Mucosa of rectum (tissue), 2 donors: ENCODE data around the gene MYH9.

Experiments
- H3K27ac ChIP-seq, 2 donors: one replicate each; pipeline ENCODE4 v1.7.0; 2013; ENCODE audit warnings: inconsistent platforms in 2 of 2, low read depth in 2 of 2, low read length in 2 of 2
- H3K27me3 ChIP-seq, 2 donors: one replicate each; pipeline ENCODE4 v1.7.0; 2013; ENCODE audit warnings: low read length in 2 of 2; ENCODE audit not compliant: control insufficient read depth in 2 of 2, insufficient read depth in 2 of 2
- H3K36me3 ChIP-seq, 2 donors: one replicate each; pipeline ENCODE4 v1.7.0; 2013; ENCODE audit warnings: low read length in 2 of 2; ENCODE audit not compliant: control insufficient read depth in 2 of 2, insufficient read depth in 2 of 2
- H3K4me1 ChIP-seq, 2 donors: one replicate each; pipeline ENCODE4 v1.7.0; 2013; ENCODE audit warnings: low read length in 2 of 2, mild to moderate bottlenecking in 1 of 2; ENCODE audit not compliant: control insufficient read depth in 2 of 2, insufficient read depth in 2 of 2
- H3K4me3 ChIP-seq, 2 donors: one replicate each; pipeline ENCODE4 v1.7.0; 2013; ENCODE audit warnings: low read length in 2 of 2
- H3K9ac ChIP-seq, 2 donors: one replicate each; pipeline ENCODE4 v1.7.0; 2013; ENCODE audit warnings: low read length in 2 of 2, low read depth in 1 of 2, mild to moderate bottlenecking in 1 of 2
- H3K9me3 ChIP-seq, 2 donors: one replicate each; pipeline ENCODE4 v1.7.0; 2013; ENCODE audit warnings: low read length in 2 of 2; ENCODE audit not compliant: control insufficient read depth in 2 of 2
- donor health status: healthy.
- donor health status: Normal muscosa, but diverticular disease.

MYH9 gene

GRCh38 chr22:36244522-36245391 lies 143.0 kb downstream of the MYH9 start:
- peak overlapping the region in 1 of 2 donors; percentile 4 for H3K27ac ChIP-seq
- H3K9ac ChIP-seq: no peak overlapping the region
- no peaks in the 10 kb centered on the region for H3K27me3 ChIP-seq
- H3K4me1 ChIP-seq: peaks cover 0 to under 1% of the 10 kb centered on the region in 2 donors
- H3K9me3 ChIP-seq: no peaks in the 10 kb centered on the region
- no peak overlapping the region for H3K4me3 ChIP-seq
- no peaks in the 10 kb centered on the region for H3K36me3 ChIP-seq

- Histone ChIP-seq H3K27me3 (no peaks in the 10 kb centered on the region), H3K9me3 (no peaks in the 10 kb centered on the region), H3K27ac (no peak overlapping the region), H3K36me3 (no peaks in the 10 kb centered on the region), H3K4me3 (no peak overlapping the region), H3K9ac (no peak overlapping the region), H3K4me1 (peaks cover 3% of the 10 kb centered on the region in 2 donors)
Measured at GRCh38 chr22:36243986-36244385, 143.8 kb downstream of the MYH9 start.

- H3K36me3 ChIP-seq: peaks cover 0 to 6% of the 10 kb centered on the region in 2 donors
- peak within 1 kb of the TSS; percentile 87 to 96 for H3K27ac ChIP-seq
- no peaks in the 10 kb centered on the region for H3K27me3 ChIP-seq
- H3K9ac ChIP-seq: peak within 1 kb of the TSS; percentile 69 to 91
- peaks cover 15 to 23% of the 10 kb centered on the region in 2 donors for H3K4me1 ChIP-seq
- peak within 1 kb of the TSS; percentile 77 to 98 for H3K4me3 ChIP-seq
- H3K9me3 ChIP-seq: no peaks in the 10 kb centered on the region
Measured at GRCh38 chr22:36239401-36240171, 148.2 kb downstream of the MYH9 start, which contains the start of gene APOL2. TSS of gene APOL2 (minus strand) at chr22:36239527. CDS start at chr22:36233162, 6,365 bp downstream.

- H3K27ac ChIP-seq: peak overlapping the region; percentile 87 to 96
- H3K36me3 ChIP-seq: peaks cover 0 to 6% of the 10 kb centered on the region in 2 donors
- peaks cover 15 to 23% of the 10 kb centered on the region in 2 donors for H3K4me1 ChIP-seq
- H3K27me3 ChIP-seq: no peaks in the 10 kb centered on the region
- peak overlapping the region; percentile 77 to 98 for H3K4me3 ChIP-seq
- no peaks in the 10 kb centered on the region for H3K9me3 ChIP-seq
- H3K9ac ChIP-seq: peak overlapping the region; percentile 69 to 91
Measured at GRCh38 chr22:36239150-36239400, 148.7 kb downstream of the MYH9 start.

- Histone ChIP-seq H3K9me3 (no peaks in the 10 kb centered on the region), H3K36me3 (peaks cover 0 to 6% of the 10 kb centered on the region in 2 donors), H3K27ac (peak overlapping the region; percentile 87 to 96), H3K27me3 (no peaks in the 10 kb centered on the region), H3K9ac (peak overlapping the region; percentile 69 to 91), H3K4me3 (peak overlapping the region; percentile 77 to 98), H3K4me1 (peaks cover 15 to 23% of the 10 kb centered on the region in 2 donors)
Measured at GRCh38 chr22:36238373-36239149, 149.2 kb downstream of the MYH9 start.

- no peaks in the 10 kb centered on the region for H3K9me3 ChIP-seq
- H3K27ac ChIP-seq: peak overlapping the region; percentile 87 to 96
- H3K27me3 ChIP-seq: no peaks in the 10 kb centered on the region
- peak overlapping the region; percentile 77 to 98 for H3K4me3 ChIP-seq
- H3K4me1 ChIP-seq: peaks cover 15 to 23% of the 10 kb centered on the region in 2 donors
- peaks cover 0 to 15% of the 10 kb centered on the region in 2 donors for H3K36me3 ChIP-seq
- H3K9ac ChIP-seq: peak overlapping the region; percentile 26 to 69
Measured at GRCh38 chr22:36237462-36238372, 150.1 kb downstream of the MYH9 start.

GRCh38 chr22:36236388-36237319 lies 151.1 kb downstream of the MYH9 start:
- Histone ChIP-seq H3K36me3 (peaks cover 6 to 24% of the 10 kb centered on the region in 2 donors), H3K27me3 (no peaks in the 10 kb centered on the region), H3K27ac (no peak overlapping the region), H3K4me3 (peak overlapping the region in 1 of 2 donors; percentile 98), H3K9ac (no peak overlapping the region), H3K9me3 (no peaks in the 10 kb centered on the region), H3K4me1 (peaks cover 15 to 23% of the 10 kb centered on the region in 2 donors)

GRCh38 chr22:36235585-36235984 lies 152.2 kb downstream of the MYH9 start:
- peaks cover 12 to 35% of the 10 kb centered on the region in 2 donors for H3K36me3 ChIP-seq

More at GRCh38 chr22:36235585-36235984, 152.2 kb downstream of the MYH9 start:
- H3K4me3 ChIP-seq: no peak overlapping the region
- no peak overlapping the region for H3K27ac ChIP-seq
- no peaks in the 10 kb centered on the region for H3K27me3 ChIP-seq
- no peaks in the 10 kb centered on the region for H3K9me3 ChIP-seq
- H3K9ac ChIP-seq: no peak overlapping the region
- peaks cover 15 to 23% of the 10 kb centered on the region in 2 donors for H3K4me1 ChIP-seq
